GM21423 (cell line): ENCODE results near the gene CRTC3.
"Not testable (repeated sequence)": the region's sequence is repeated elsewhere in the genome, so short reads cannot be mapped to it uniquely, and the experiment has no call there.

ENCODE experiments used
- ATAC-seq: cut with Tn5 transposase; IDR thresholded peaks from one replicate; pipeline ENCODE4 v1.9.1; 2021; ENCODE audit warnings: mild to moderate bottlenecking, moderate library complexity; ENCODE audit not compliant: unreplicated experiment

The CRTC3 gene

DNA sequence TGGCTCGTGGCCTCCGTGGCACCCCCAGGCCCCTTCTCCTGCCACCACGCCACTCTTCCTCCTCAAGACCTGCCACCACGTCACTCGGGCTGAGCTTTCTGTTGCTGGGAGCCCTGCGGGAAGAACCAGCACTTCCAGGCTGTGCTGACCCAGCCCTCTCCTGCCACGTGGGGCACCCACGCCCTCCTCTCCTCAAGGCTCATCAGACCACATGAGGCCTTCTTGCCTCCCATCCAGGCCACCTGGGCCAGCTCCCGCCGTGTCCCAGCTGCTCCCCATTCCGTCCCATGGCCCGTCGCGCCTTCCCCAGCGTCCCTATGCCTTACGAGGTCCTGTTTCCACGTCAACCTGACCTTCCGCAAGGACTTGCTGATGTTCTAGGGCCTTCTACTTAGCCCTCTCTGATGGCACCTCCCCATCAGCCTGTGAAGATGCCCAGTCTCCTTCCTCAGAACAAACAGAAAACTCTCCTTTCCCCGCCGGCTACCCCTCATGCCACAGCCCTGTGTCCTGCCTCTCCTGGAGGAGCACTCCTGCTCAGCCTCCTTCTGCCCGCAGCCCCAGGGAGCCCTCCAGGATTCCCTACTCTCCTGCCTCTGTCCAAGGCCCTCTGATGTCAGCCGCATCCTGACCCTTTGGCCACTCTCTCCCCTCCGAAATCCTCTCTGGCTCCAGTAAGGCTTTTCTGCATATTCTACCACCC lies 116.3 kb downstream of the CRTC3 start:
- no peak for ATAC-seq

DNA sequence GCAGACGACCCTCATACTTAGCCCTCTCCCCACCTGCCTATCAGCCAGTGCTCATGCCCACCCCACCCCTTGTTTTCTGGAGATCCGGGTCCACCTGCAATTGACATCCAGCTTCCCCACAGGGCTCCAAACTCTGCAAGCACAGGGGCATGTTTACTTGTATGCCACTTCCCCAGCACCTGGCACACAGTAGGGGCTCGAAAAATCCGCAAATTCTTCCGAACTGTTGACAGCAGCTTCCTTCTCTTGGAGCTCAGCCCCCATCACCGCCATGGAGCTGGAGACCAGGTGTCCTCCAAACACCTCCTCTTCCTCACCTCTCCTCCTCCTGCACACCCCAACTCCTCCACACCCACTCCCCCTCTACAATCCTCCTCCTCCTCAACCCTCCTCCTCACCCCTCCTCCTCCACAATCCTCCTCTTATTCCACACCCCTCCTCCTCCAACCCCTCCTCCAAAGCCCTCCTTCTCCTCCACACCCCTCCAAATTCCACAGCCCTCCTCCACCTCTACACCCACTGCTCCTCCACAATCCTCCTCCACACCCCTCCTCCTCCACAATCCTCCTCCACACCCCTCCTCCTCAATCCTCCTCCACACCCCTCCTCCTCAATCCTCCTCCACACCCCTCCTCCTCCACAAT lies 117.1 kb downstream of the CRTC3 start:
- ATAC-seq: no peak

DNA sequence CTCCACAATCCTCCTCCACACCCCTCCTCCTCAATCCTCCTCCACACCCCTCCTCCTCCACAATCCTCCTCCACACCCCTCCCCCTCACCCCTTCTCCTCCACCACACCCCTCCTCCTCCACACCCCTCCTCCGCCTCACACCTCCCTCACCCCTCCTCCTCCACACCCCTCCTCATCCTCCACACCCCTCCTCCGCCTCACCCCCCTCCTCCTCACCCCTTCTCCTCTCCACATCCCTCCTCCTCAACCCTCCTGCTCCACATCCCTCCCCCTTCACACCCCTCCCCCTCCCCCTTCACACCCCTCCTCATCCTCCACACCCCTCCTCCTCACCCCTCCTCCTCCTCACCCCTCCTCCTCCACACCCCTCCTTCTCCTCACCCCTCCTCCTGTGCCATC lies 117.6 kb downstream of the CRTC3 start:
- no peak for ATAC-seq

DNA sequence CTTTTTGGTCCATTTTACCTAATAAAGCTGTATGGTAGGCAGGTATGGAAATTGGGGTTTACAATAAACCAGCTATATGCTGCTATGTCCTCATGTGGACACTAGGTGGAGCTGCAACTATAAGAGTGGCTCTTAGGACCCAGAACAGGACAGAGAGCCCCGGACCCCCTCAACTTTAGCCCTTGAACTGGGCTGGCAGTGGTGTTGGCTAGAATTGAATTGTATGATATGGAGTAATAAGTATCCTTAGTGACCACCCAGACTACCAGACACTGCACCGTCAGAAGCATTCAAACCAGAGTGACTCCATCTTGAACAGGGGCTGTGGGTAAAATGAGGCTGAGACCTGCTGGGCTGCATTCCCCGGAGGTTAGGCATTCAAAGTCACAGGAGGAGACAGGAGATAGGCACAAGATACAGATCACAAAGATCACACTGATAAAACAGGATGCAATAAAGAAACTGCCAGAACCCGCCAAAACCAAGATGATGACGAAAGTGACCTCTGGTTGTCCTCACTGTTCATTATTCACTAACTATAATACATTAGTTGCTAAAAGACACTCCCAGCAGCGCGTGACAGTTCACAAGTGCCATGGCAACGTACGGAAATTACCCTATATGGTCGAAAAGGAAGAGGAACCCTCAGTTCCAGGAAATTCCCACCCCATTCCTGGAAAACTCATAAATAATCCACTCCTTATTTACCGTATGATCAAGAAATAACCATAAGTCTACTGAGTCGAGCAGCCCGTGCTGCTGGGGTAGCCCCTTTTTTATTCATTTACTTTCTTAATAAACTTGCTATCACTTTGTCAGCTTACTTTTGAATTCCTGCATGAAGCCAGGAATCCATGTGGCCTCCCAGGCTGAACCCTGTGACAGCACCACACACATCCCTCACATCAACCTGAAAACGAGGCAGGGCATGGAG lies 118.7 kb downstream of the CRTC3 start:
- peak; percentile 58 for ATAC-seq

DNA sequence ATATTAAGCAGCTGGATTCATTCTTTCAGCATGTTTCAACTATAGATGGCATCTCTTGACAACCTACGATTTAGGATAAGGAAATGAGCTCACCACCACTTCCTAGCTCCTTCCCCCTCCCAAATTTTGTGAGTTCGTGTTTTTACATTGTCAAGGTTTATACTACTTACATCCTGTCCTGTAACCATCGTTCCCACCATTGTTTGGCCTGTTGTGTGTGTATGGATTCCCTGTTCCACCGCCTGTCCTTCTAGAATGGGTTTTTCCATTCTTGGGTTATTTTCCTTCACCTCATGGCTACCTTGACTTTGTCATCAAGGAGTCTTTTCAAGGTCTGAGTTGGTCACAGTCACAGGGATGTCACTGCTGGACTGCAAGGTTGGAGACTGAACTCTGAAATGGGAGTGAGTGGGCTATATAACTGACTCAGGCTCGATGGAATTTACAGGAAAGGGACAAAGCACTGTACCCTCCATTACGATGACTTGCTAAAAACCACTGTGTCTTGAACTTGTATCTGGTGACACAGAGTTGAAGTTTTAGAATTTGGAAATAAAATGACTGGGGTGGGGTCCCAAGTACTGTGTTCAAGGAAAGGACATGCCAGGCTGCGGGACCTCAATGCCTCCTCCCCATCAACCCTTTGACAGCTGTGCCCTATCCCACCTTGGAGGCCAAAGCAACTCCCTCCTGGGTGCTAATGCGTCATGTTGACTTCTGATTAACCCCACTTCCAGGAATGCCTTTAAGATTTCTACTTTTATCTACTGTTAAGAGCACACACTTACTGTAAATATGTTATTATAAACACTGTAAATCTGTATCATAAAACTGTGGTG lies 120.6 kb downstream of the CRTC3 start:
- ATAC-seq: no peak

DNA sequence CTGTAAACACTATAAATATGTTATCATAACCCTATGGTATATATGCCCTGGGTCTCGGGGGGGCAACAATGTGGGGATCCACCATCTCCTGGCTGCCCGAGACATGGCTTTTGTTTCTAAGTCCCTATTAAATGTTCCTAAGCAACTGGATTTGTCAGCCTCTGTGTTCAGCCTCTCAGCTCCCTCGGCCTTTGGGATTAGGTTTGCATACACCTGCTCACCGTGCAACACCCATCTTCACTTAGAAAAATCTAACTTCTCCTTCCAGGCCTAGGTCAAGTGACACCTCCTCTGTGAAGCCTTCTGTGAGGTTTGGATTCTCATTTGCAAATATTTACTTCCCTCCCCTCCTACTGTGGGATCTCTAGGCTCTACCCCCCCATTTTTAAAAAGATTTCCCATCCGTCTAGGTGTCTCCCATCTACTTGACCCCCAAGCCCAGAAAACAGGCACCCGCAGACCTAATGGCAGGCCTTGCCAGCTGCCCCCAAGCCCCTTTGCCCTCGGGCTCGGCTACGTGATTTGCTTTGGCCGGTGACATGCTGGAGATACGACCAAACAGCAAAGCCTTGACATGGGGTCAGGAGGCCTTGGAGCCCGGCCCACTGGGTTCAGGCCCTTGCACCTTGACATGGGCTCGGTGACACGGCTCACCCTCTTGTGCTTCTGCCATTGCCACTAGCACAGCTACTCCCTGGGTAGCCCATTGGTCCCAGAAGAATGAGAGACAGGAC lies 121.4 kb downstream of the CRTC3 start:
- no peak for ATAC-seq

DNA sequence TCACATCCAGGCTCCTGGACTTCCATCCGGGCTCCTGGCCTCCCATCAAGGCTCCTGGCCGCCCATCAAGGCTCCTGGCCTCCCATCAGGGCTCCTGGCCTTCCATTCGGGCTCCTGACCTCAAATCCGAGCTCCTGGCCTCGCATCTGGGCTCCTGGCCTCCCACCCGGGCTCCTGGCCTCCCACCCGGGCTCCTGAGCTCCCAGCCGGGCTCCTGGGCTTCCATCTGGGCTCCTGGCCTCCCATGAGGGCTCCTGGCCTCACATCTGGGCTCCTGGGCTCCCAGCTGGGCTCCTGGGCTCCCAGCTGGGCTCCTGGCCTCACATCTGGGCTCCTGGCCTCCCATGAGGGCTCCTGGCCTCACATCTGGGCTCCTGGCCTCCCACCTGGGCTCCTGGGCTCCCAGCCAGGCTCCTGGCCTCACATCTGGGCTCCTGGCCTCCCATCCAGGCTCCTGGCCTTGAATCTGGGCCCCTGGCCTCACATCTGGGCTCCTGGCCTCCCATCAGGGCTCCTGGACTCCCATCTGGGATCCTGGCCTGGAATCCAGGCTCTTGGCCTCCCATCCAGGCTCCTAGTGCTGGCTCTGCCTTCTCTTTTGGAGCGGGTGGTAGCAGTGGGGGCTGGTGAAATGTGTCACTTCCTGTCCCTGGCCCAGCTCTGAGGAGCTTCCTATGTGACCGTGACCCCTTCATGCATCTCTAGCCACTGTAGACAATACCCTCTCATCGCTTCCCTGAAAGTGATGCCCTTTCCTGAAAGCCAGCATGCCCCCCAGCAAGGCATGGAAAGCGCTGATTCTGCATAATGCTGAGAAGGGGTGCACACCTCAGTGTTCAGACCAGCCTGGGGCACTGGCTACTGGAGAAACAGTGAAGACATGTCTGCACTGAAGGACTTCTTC lies 124.8 kb downstream of the CRTC3 start:
- no peak for ATAC-seq

DNA sequence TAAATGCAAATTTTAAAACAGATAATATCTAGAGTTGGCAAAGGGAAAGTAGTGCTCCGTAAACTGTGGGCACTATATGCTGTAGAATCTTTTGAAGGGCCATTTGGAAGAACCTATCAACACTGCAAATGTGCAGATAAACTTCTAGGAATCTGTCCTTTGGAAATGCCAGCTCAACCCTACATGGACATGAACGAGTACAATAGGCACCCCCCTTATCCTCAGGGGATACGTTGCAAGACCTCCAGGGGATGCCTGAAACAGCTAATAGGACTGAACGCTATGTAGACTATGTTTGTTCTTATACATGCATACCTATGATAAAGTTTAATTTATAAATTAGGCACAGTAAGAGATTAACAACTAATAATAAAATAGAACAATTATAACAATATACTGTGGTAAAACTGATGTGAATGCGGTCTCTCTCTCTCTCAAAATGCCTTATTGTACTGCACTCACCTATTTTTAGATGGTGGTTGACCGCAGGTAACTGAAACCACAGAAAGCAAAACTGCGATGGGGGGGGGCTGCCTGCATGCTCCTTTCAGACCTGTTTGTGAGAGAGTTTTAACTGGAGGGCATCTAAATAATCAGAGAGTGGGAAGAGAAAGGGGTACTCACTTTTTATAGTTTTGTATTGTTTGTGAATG lies 127.9 kb downstream of the CRTC3 start:
- ATAC-seq: peak; percentile 34

DNA sequence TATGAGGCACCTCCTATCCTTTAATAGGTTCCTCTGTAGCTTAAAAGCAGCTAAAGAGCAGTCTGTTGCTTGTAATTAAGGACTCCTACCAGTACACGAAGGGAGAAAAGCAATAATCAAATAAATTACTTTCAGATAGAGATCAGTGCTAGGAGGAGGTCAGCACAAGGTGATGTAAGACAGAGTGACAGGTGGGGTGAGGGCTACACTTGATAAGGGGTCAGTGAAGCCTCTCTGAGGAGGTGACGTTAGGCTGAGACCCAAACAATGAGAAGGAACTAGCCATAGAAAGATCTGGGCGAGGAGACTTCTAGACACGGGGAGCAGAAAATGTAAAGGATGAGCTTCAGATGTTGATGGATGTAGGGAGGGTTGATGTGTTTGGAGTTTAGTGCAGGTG lies 129.8 kb downstream of the CRTC3 start:
- no peak for ATAC-seq

DNA sequence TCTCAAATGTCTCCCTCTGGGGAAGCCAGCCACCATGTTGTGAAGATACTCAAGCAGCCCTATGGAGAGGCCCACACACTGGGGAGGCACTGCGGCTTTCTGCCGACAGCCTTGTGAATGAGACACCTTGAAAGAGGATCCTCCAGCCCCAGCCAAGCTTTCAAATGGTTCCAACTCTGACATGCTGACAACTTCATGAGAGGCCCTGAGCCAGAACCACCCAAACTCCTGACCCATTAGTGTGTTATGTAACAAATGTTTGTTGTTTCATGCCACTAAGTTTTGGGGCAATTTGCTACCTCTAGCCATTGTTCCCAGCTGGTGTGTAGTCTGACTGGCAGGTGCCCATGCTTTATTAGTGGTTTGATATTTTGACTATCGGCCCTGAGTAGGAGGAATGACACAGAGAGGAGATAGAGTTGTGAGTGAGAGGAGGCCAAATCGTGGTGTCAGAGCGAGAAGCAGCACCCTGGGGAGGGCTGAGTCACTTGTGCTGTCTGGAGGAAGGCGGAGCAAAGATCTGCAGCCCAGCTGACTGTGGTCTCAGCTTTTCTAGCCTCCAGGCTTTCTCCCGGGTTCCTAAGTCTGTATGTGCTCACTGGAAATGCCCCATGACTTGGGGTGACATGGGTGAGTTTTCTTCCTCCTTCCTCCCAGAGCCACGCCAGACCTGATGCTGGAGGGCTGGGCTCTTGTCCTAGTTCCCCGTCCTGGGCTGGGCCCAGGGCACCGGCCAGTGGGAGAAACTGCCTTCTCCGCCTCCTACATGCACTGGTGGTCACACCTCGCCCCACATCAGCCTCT lies 130.7 kb downstream of the CRTC3 start:
- peak; percentile 56 for ATAC-seq

DNA sequence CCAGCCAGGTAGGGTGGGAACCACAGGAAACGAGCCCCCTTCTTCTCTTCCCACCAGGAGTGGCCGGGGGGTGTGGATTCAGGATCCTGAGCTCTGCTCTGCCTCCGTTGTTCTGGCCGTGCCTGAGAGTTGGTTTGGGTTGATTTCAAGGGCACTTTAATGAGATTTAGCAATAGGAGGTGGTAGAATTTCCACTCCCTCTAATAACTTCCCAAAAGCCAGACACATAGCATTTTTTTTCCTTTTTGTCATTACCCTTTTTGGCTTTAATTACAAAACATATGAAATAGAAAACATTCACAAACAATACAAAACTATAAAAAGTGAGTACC lies 131.2 kb downstream of the CRTC3 start:
- ATAC-seq: not testable (repeated sequence)

DNA sequence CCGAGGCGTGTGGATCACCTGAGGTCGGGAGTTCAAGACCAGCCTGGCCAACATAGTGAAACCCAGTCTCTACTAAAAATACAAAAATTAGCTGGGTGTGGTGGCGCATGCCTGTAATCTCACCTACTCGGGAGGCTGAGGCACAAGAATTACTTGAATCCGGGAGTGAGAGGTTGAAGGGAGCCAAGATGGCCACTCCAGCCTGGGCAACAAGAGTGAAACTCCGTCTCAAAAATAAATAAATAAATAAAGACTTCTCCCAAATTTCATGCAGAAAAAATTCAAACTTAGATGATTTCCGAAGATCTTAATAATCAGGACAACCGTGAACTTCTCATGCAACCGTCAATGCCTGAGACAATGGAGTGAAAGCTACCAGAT lies 134.3 kb downstream of the CRTC3 start:
- not testable (repeated sequence) for ATAC-seq

DNA sequence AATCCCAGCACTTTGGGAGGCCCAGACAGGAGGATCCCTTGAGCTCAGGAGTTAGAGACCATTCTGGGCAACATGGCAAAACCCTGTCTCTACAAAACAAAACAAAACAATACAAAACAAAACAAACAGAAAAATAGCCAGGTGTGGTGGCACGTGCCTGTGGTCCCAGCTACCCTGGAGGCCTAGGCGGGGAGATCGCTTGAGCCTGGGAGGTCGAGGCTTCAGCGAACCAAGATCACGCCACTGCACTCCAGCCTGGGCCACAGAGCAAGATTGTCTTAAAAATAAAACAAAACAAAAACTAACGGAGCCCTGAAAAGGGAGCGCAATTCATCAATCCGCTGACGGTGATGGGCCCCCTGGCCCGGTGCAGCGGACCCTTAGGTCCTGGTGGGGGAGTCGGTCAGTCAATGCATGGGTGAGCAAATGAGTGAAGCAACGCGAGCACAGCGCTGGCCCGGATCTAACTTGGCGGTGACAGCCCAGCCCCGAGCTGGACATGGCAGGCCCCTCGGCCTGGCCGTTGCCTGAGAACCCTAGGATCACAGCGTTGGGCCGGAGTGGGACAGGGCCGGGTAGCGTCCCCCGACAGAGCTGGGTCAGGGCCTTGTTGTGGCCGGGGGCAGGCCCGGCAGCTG lies 135.0 kb downstream of the CRTC3 start:
- peak; percentile 3 for ATAC-seq

DNA sequence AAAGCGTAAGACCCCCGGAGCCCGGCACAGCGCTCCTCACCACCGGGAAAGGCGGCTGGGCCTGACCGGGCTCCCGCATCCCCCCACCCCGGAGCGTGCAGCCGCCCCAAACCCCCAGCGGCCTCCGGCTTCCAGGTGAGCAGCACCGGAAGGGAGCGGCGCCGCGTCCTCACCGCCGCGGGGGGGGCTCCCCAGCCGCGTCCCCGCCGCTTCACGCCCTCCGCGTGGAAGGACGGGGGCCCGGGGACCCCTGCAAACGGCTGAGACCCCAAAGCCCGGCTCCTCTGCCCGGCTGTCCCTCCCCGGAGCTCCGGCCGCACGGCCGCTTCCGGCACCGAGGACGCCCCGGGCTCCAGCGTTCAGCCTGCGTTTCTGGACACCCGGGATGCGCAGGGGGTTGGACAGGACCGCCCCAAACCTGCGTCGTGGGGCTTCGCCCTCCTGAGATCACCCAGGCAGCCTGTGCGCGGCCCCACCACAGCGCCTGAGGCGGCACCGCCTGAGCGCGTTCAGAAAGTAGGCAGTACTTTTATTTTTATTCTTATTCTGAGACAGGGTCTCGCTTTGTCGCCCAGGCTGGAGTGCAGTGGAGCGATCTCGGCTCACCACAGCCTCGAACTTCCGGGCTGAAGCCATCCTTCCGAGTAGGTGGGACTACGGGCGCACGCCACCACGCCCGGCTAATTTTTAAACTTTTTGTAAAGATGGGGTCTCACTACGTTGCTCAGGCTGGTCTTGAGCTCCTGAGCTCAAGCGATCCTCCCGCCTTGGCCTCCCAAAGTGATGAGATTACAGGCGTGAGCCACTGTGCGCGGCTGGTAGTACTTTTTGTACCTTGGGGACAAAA lies 135.8 kb downstream of the CRTC3 start:
- peak; percentile 62 for ATAC-seq

DNA sequence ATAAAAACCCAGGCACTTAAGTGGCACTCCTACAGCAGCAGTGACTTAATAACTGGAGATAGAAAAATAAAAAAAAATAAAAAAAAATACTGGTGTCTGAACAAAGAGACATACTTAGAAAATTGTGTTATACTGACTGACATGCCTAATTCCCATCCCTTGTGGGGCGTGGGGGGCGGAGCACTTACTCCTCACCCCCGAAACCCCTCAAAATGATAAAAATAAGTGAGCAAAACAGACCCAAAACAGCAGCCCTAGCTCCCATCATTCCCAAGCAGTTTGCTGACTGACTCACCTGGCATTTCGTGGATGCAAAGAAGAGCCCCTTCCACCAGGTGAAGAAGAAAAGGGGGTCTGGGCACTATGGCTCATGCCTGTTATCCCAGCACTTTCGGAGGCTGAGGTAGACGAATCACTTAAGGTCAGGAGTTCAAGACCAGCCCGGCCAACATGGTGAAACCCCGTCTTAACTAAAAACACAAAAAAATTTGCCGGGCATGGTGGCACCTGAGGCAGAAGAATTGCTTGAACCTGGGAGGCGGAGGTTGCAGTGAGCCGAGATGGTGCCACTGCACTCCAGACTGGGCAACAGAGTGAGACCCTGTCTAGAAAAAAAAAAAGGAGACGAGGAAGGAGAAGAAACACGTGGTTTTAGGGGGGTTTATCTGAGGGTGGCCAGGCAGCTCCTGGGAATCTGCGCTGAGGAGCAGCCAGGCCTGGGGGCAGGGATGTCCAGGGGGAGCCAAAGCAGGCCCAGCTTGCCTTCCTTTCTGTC lies 136.6 kb downstream of the CRTC3 start:
- no peak for ATAC-seq
